ENCODE data around the gene SAMSN1. TPM values are rescaled to one million over a fixed set of nuclear protein-coding genes. Genes with fewer than 3 reads are reported as not detected.

The SAMSN1 gene
- 1 to 10 TPM in 2 of 4 donors, under 1 TPM in 1, not detected in 1; 0.82 to 1.4 (median 1.4) TPM for total RNA-seq

DNA sequence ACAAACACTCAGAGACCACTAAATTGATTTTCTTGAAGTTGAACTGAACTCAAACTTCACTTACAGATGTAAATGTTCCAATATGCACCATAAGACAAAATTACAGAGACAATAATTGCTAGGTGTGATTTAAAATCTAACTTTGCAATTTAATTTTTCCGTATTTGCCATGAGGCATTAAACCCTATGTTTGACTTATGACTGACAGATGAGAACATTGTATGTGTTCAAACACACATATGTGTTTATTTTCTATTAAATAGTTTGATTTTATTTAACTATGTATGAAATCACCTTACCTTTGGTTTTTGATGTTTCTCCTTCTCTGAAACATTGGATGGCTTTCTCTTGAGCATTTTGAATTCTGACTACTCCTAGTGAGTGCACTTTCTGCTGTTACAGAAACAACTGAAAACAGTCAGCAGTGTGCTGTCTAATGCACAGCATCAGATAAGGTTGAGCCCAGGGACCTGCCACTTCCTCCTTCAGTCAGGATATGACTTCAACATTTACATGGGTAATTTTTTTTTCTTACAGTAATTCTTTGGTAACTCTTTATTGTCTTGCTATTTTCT, at the start of gene SAMSN1:
SAMSN1 (minus strand) TSS at position 410 of the 575 bp plus-strand sequence; CDS start at position 356, 54 bp downstream.
- Histone ChIP-seq H3K36me3 (no peaks in the 10 kb centered on the region), H3K4me1 (no peaks in the 10 kb centered on the region), H3K27ac (no peak within 1 kb of the TSS), H3K4me3 (peak within 1 kb of the TSS in 1 of 4 donors; percentile 8), H3K9me3 (no peaks in the 10 kb centered on the region), H3K27me3 (no peaks in the 10 kb centered on the region)
- no peak for ATAC-seq
- TF ChIP-seq POLR2A (IDR thresholded peaks at IDR 0.05) = peak; percentile 26 to 50
- TF ChIP-seq, protein P1, sequence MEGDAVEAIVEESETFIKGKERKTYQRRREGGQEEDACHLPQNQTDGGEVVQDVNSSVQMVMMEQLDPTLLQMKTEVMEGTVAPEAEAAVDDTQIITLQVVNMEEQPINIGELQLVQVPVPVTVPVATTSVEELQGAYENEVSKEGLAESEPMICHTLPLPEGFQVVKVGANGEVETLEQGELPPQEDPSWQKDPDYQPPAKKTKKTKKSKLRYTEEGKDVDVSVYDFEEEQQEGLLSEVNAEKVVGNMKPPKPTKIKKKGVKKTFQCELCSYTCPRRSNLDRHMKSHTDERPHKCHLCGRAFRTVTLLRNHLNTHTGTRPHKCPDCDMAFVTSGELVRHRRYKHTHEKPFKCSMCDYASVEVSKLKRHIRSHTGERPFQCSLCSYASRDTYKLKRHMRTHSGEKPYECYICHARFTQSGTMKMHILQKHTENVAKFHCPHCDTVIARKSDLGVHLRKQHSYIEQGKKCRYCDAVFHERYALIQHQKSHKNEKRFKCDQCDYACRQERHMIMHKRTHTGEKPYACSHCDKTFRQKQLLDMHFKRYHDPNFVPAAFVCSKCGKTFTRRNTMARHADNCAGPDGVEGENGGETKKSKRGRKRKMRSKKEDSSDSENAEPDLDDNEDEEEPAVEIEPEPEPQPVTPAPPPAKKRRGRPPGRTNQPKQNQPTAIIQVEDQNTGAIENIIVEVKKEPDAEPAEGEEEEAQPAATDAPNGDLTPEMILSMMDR (IDR thresholded peaks at IDR 0.05 in 4 of 5, conservative IDR thresholded peaks at IDR 0.05 in 1 of 5) = no peak
- in situ Hi-C loops (cut with MboI; ENCODE audit: low sequenced_read_pairs in 4 of 4) = no loop called here
- intact Hi-C loops (cut with DNase I; ENCODE audit: low total_unique reads) = no loop called here
- DNase-seq = peak in 1 of 2 donors; percentile 20

DNA sequence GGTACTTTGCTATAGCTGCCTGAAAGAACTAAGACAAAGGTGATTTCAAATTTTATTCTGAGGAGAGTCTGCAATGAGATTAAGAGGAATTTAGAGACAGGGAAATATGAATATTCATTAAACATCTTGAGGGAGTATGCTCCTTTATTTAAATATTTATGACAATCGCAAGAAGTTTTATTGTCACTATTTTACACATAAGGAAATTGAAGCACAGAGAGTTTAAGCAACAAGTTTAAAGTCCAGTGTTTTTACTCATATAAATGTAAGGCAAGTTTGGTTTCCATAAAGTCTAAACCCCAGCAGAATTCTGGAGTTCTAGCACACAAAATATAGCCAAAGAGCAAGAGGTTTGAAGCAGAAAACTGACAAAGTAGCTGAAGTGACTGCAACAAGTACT, 49.3 kb upstream of the SAMSN1 start:
- in situ Hi-C loops (cut with MboI; ENCODE audit: low sequenced_read_pairs in 4 of 4) (no loop called here), intact Hi-C loops (cut with DNase I; ENCODE audit: low total_unique reads) (no loop called here)

DNA sequence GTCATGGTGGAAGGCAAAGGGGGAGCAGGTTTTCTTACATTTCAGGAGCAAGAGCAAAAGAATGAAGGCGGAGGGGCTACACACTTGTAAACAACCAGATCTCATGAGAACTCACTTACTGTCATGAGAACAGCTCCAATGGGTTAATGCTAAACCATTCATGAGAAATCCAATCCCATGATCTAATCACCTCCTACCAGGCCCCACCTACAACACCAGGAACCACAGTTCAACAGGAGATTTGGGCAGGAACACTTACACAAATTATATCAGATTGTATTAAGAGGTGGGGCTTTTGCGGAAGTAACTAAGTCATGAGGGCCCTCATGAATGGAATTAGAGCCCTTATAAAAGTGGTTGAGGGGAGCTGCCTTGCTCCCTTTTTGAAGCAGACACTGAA, 48.9 kb upstream of the SAMSN1 start:
- no peak for ATAC-seq
- Histone ChIP-seq H3K27me3 (no peaks in the 10 kb centered on the region), H3K36me3 (no peaks in the 10 kb centered on the region), H3K4me3 (no peak overlapping the region), H3K4me1 (no peaks in the 10 kb centered on the region), H3K27ac (no peak overlapping the region), H3K9me3 (no peaks in the 10 kb centered on the region)
- intact Hi-C loops (cut with DNase I; ENCODE audit: low total_unique reads) (no loop called here), in situ Hi-C loops (cut with MboI; ENCODE audit: low sequenced_read_pairs in 4 of 4) (no loop called here)
- TF ChIP-seq POLR2A (IDR thresholded peaks at IDR 0.05) = no peak
- TF ChIP-seq, protein P1 (IDR thresholded peaks at IDR 0.05 in 4 of 5, conservative IDR thresholded peaks at IDR 0.05 in 1 of 5) = no peak
- DNase-seq = no peak

More for the DNA sequence above, 49.3 kb upstream of the SAMSN1 start:
- DNase-seq (no peak), ATAC-seq (no peak)
- Histone ChIP-seq H3K36me3 (no peaks in the 10 kb centered on the region), H3K4me3 (no peak overlapping the region), H3K27me3 (no peaks in the 10 kb centered on the region), H3K4me1 (no peaks in the 10 kb centered on the region), H3K27ac (no peak overlapping the region), H3K9me3 (no peaks in the 10 kb centered on the region)
- TF ChIP-seq, protein P1 (IDR thresholded peaks at IDR 0.05 in 4 of 5, conservative IDR thresholded peaks at IDR 0.05 in 1 of 5) = no peak
- no peak for TF ChIP-seq POLR2A (IDR thresholded peaks at IDR 0.05)

DNA sequence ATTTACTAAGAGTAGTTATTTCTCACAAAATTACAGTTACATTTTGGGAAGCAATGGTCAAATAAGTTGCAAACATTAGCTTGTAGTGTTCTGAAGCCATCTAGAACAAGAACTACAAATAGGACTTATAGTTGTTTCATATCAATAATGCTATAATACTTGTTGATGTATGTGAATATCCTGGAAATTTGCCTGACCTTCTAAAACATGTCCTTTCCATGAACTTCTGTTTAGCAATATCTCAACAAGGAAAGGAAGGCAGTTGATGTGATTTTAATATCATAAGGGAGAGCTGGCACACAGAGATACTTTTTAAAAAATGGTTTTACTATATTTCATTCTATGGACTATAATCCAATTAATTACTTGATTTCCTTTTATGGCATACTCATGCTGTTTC, 47.1 kb upstream of the SAMSN1 start:
- DNase-seq (no peak), ATAC-seq (no peak)
- H3K36me3 ChIP-seq = no peaks in the 10 kb centered on the region
- H3K27me3 ChIP-seq = no peaks in the 10 kb centered on the region
- TF ChIP-seq, protein P1 (IDR thresholded peaks at IDR 0.05 in 4 of 5, conservative IDR thresholded peaks at IDR 0.05 in 1 of 5) = no peak
- TF ChIP-seq POLR2A (IDR thresholded peaks at IDR 0.05) = no peak
- H3K27ac ChIP-seq = no peak overlapping the region
- H3K4me3 ChIP-seq = no peak overlapping the region
- H3K9me3 ChIP-seq = no peaks in the 10 kb centered on the region
- no peaks in the 10 kb centered on the region for H3K4me1 ChIP-seq
- intact Hi-C loops (cut with DNase I; ENCODE audit: low total_unique reads) = no loop called here
- in situ Hi-C loops (cut with MboI; ENCODE audit: low sequenced_read_pairs in 4 of 4) = no loop called here
